ENCODE data around the gene PRKCA.

GRCh38 chr17:66527335-66527734 lies 224.9 kb downstream of the PRKCA start:
- TF ChIP-seq, protein P1, sequence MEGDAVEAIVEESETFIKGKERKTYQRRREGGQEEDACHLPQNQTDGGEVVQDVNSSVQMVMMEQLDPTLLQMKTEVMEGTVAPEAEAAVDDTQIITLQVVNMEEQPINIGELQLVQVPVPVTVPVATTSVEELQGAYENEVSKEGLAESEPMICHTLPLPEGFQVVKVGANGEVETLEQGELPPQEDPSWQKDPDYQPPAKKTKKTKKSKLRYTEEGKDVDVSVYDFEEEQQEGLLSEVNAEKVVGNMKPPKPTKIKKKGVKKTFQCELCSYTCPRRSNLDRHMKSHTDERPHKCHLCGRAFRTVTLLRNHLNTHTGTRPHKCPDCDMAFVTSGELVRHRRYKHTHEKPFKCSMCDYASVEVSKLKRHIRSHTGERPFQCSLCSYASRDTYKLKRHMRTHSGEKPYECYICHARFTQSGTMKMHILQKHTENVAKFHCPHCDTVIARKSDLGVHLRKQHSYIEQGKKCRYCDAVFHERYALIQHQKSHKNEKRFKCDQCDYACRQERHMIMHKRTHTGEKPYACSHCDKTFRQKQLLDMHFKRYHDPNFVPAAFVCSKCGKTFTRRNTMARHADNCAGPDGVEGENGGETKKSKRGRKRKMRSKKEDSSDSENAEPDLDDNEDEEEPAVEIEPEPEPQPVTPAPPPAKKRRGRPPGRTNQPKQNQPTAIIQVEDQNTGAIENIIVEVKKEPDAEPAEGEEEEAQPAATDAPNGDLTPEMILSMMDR (conservative IDR thresholded peaks at IDR 0.05; ENCODE audit: low read depth, low read length): no peak
- TF ChIP-seq EZH2 (IDR thresholded peaks at IDR 0.05; ENCODE audit: low read length, unreplicated experiment): no peak
